ENCODE measurements around the gene POLRMT. TPM values are rescaled to one million over a fixed set of nuclear protein-coding genes. Genes with fewer than 3 reads are reported as not detected.

The POLRMT gene
- total RNA-seq, 1 donor from 2014 or later: 45.3 TPM

GRCh38 chr19:643736-644135 is 10.4 kb upstream of the POLRMT start:
- peaks cover 3% of the 10 kb centered on the region for H3K27me3 Mint-ChIP-seq (ENCODE audit: low read depth, unreplicated experiment)
- DNase-seq (ENCODE audit: low read depth): no peak
- TF ChIP-seq EZH2 (IDR thresholded peaks at IDR 0.05; ENCODE audit: insufficient read depth, low read length) (no peak), CTCF (IDR thresholded peaks at IDR 0.05; ENCODE audit: insufficient read depth, low read depth, low read length) (no peak)
- H3K27ac Mint-ChIP-seq (ENCODE audit: unreplicated experiment): no peak overlapping the region
- no peaks in the 10 kb centered on the region for H3K9me3 Mint-ChIP-seq (ENCODE audit: unreplicated experiment)
- no peak overlapping the region for H3K27ac ChIP-seq (ENCODE audit: low read depth, low read length)
- no peaks in the 10 kb centered on the region for H3K27me3 ChIP-seq (ENCODE audit: insufficient read depth, low read length)
- H4K20me1 ChIP-seq (ENCODE audit: insufficient read depth, low read length): peaks cover 3% of the 10 kb centered on the region
- H3K4me2 ChIP-seq (ENCODE audit: low read length): no peak overlapping the region
- H3K4me1 Mint-ChIP-seq (ENCODE audit: low read depth, unreplicated experiment): peaks cover 2% of the 10 kb centered on the region
- no peak for FAIRE-seq
- H2AFZ ChIP-seq (ENCODE audit: low read depth, low read length): no peak overlapping the region
- H3K36me3 Mint-ChIP-seq (ENCODE audit: low read depth, unreplicated experiment): peaks cover 2% of the 10 kb centered on the region
- no peak overlapping the region for H3K9ac ChIP-seq (ENCODE audit: low read length)
- no peak overlapping the region for H3K4me3 ChIP-seq (ENCODE audit: insufficient read depth, low read depth, low read length)
- H3K4me1 ChIP-seq (ENCODE audit: insufficient read depth, low read length): peaks cover 7% of the 10 kb centered on the region
- no peaks in the 10 kb centered on the region for H3K9me3 ChIP-seq (ENCODE audit: insufficient read depth, low read depth, low read length)
- H3K79me2 ChIP-seq (ENCODE audit: insufficient read depth, low read length): no peaks in the 10 kb centered on the region
- no peaks in the 10 kb centered on the region for H3K36me3 ChIP-seq (ENCODE audit: insufficient read depth, low read length)
- no peak overlapping the region for H3K4me3 Mint-ChIP-seq (ENCODE audit: unreplicated experiment)

- H3K4me3 ChIP-seq (ENCODE audit: insufficient read depth, low read depth, low read length): no peak overlapping the region
- FAIRE-seq (no peak), DNase-seq (ENCODE audit: low read depth) (no peak)
- Mint-ChIP-seq H3K4me1 (ENCODE audit: low read depth, unreplicated experiment) (peaks cover 2% of the 10 kb centered on the region), H3K4me3 (ENCODE audit: unreplicated experiment) (no peak overlapping the region), H3K9me3 (ENCODE audit: unreplicated experiment) (no peaks in the 10 kb centered on the region), H3K27ac (ENCODE audit: unreplicated experiment) (no peak overlapping the region), H3K27me3 (ENCODE audit: low read depth, unreplicated experiment) (peaks cover 3% of the 10 kb centered on the region), H3K36me3 (ENCODE audit: low read depth, unreplicated experiment) (peaks cover 2% of the 10 kb centered on the region)
- TF ChIP-seq CTCF (IDR thresholded peaks at IDR 0.05; ENCODE audit: insufficient read depth, low read depth, low read length) (no peak), EZH2 (IDR thresholded peaks at IDR 0.05; ENCODE audit: insufficient read depth, low read length) (no peak)
- H3K9ac ChIP-seq (ENCODE audit: low read length): no peak overlapping the region
- H3K36me3 ChIP-seq (ENCODE audit: insufficient read depth, low read length): no peaks in the 10 kb centered on the region
- H3K79me2 ChIP-seq (ENCODE audit: insufficient read depth, low read length): no peaks in the 10 kb centered on the region
- peaks cover 3% of the 10 kb centered on the region for H4K20me1 ChIP-seq (ENCODE audit: insufficient read depth, low read length)
- H3K4me2 ChIP-seq (ENCODE audit: low read length): no peak overlapping the region
- H3K27ac ChIP-seq (ENCODE audit: low read depth, low read length): no peak overlapping the region
- H3K9me3 ChIP-seq (ENCODE audit: insufficient read depth, low read depth, low read length): no peaks in the 10 kb centered on the region
- no peaks in the 10 kb centered on the region for H3K27me3 ChIP-seq (ENCODE audit: insufficient read depth, low read length)
- H2AFZ ChIP-seq (ENCODE audit: low read depth, low read length): no peak overlapping the region
- H3K4me1 ChIP-seq (ENCODE audit: insufficient read depth, low read length): peaks cover 8% of the 10 kb centered on the region
Measured at GRCh38 chr19:642767-643727, 9.7 kb upstream of the POLRMT start.

GRCh38 chr19:641702-642101 is 8.4 kb upstream of the POLRMT start:
- Mint-ChIP-seq H3K36me3 (ENCODE audit: low read depth, unreplicated experiment) (peaks cover 2% of the 10 kb centered on the region), H3K27me3 (ENCODE audit: low read depth, unreplicated experiment) (peaks cover 8% of the 10 kb centered on the region), H3K9me3 (ENCODE audit: unreplicated experiment) (no peaks in the 10 kb centered on the region), H3K4me3 (ENCODE audit: unreplicated experiment) (no peak overlapping the region), H3K27ac (ENCODE audit: unreplicated experiment) (no peak overlapping the region), H3K4me1 (ENCODE audit: low read depth, unreplicated experiment) (peaks cover 2% of the 10 kb centered on the region)
- no peaks in the 10 kb centered on the region for H3K9me3 ChIP-seq (ENCODE audit: insufficient read depth, low read depth, low read length)
- no peak overlapping the region for H2AFZ ChIP-seq (ENCODE audit: low read depth, low read length)
- peaks cover 3% of the 10 kb centered on the region for H4K20me1 ChIP-seq (ENCODE audit: insufficient read depth, low read length)
- no peak overlapping the region for H3K4me2 ChIP-seq (ENCODE audit: low read length)
- H3K9ac ChIP-seq (ENCODE audit: low read length): no peak overlapping the region
- FAIRE-seq: no peak
- DNase-seq (ENCODE audit: low read depth): no peak
- H3K4me3 ChIP-seq (ENCODE audit: insufficient read depth, low read depth, low read length): no peak overlapping the region
- no peaks in the 10 kb centered on the region for H3K27me3 ChIP-seq (ENCODE audit: insufficient read depth, low read length)
- no peak for TF ChIP-seq EZH2 (IDR thresholded peaks at IDR 0.05; ENCODE audit: insufficient read depth, low read length)
- no peak for TF ChIP-seq CTCF (IDR thresholded peaks at IDR 0.05; ENCODE audit: insufficient read depth, low read depth, low read length)
- no peaks in the 10 kb centered on the region for H3K36me3 ChIP-seq (ENCODE audit: insufficient read depth, low read length)
- peaks cover 8% of the 10 kb centered on the region for H3K4me1 ChIP-seq (ENCODE audit: insufficient read depth, low read length)
- no peaks in the 10 kb centered on the region for H3K79me2 ChIP-seq (ENCODE audit: insufficient read depth, low read length)
- H3K27ac ChIP-seq (ENCODE audit: low read depth, low read length): no peak overlapping the region

All from astrocyte (in vitro differentiated cells and primary cell).